MM.1S (cell line): ENCODE data around the gene MAPK6.

Source experiments
- DNase-seq: peaks from one replicate; pipeline ENCODE4 v3.0.0-alpha.2; 2015
- H2AFZ ChIP-seq: fragments of 300-600 bp; sonication (generic); 2 replicates; pipeline ENCODE4 v1.6.0; 2016; ENCODE audit warnings: antibody characterized with exemption, low read length
- H3F3A ChIP-seq: fragments of 300-600 bp; sonication (generic); 2 replicates; pipeline ENCODE4 v1.6.1; 2016; ENCODE audit warnings: mild to moderate bottlenecking, antibody characterized with exemption, low read length, moderate library complexity, mixed read lengths; ENCODE audit not compliant: insufficient read depth
- H3K27ac ChIP-seq: fragments of 300-600 bp; sonication (generic); 2 replicates; pipeline ENCODE4 v1.5.1; 2016; ENCODE audit warnings: mild to moderate bottlenecking, low read length
- H3K27me3 ChIP-seq: fragments of 300-600 bp; sonication (generic); replicated peaks from 2 replicates; pipeline ENCODE4 v1.6.0; 2016; ENCODE audit warnings: low read length; ENCODE audit not compliant: insufficient read depth
- H3K36me3 ChIP-seq: fragments of 300-600 bp; sonication (generic); replicated peaks from 2 replicates; pipeline ENCODE4 v1.6.1; 2016; ENCODE audit warnings: mild to moderate bottlenecking, low read length, mixed read lengths; ENCODE audit not compliant: insufficient read depth
- H3K4me1 ChIP-seq: fragments of 300-600 bp; sonication (generic); 2 replicates; pipeline ENCODE4 v1.6.1; 2016; ENCODE audit warnings: low read length, mixed read lengths
- H3K4me2 ChIP-seq: fragments of 300-600 bp; sonication (generic); 2 replicates; pipeline ENCODE4 v1.6.0; 2016; ENCODE audit warnings: low read depth, low read length
- H3K4me3 ChIP-seq: fragments of 300-600 bp; sonication (generic); 2 replicates; pipeline ENCODE4 v1.5.1; 2016; ENCODE audit warnings: low read length, mixed read lengths
- H3K79me2 ChIP-seq: fragments of 300-600 bp; sonication (generic); 2 replicates; pipeline ENCODE4 v1.6.1; 2016; ENCODE audit warnings: mixed run types, low read length, mixed read lengths
- H3K9ac ChIP-seq: fragments of 300-600 bp; sonication (generic); 2 replicates; pipeline ENCODE4 v1.6.1; 2016; ENCODE audit warnings: low read length, mixed read lengths
- H3K9me2 ChIP-seq: fragments of 300-600 bp; sonication (generic); replicated peaks from 2 replicates; pipeline ENCODE4 v1.6.1; 2016; ENCODE audit warnings: mild to moderate bottlenecking, low read length, mixed read lengths; ENCODE audit not compliant: insufficient read depth
- H3K9me3 ChIP-seq: fragments of 300-600 bp; sonication (generic); replicated peaks from 2 replicates; pipeline ENCODE4 v1.6.1; 2016; ENCODE audit warnings: mild to moderate bottlenecking, low read length, mixed read lengths; ENCODE audit not compliant: insufficient read depth
- H4K20me1 ChIP-seq: fragments of 300-600 bp; sonication (generic); 2 replicates; pipeline ENCODE4 v1.6.1; 2016; ENCODE audit warnings: mild to moderate bottlenecking, low read length, moderate library complexity, mixed read lengths; ENCODE audit not compliant: insufficient read depth
- EZH2 ChIP-seq: fragments of 300-600 bp; sonication (generic); optimal IDR thresholded peaks from 2 replicates; pipeline ENCODE3; 2017; ENCODE audit warnings: low read depth, mild to moderate bottlenecking, antibody characterized with exemption, low read length, mixed read lengths
- EZH2phosphoT487 ChIP-seq: fragments of 300-600 bp; sonication (generic); IDR thresholded peaks from 2 replicates; pipeline ENCODE4 v1.6.1; 2018; ENCODE audit warnings: antibody characterized with exemption, low read length
- TF ChIP-seq, protein P1 (sequence below): fragments of 300-600 bp; sonication (generic); IDR thresholded peaks from 2 replicates; pipeline ENCODE4 v1.5.1; 2016; ENCODE audit warnings: antibody characterized with exemption, low read length, mixed read lengths

MAPK6 gene

DNA sequence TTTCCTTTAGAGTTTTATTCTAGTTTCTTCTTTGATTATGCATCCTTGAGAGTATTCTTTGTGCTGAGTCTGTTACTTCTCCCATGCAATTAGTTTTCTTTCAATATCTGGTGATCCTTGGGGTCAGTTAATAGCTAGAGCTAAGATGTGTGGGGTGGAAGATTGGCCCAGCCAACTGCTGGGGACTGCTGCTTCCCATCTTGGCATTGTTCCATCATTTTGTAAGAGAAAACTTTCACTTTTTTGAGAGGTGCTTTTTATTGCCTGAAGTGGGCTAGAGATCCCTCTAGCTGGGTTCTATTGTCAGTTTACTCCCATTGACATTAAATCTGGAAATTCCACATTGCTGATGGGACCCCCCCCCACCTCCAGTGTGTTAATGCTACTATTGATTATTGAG lies 78.2 kb downstream of the MAPK6 start:
- DNase-seq = no peak
- H2AFZ ChIP-seq = no peak overlapping the region

DNA sequence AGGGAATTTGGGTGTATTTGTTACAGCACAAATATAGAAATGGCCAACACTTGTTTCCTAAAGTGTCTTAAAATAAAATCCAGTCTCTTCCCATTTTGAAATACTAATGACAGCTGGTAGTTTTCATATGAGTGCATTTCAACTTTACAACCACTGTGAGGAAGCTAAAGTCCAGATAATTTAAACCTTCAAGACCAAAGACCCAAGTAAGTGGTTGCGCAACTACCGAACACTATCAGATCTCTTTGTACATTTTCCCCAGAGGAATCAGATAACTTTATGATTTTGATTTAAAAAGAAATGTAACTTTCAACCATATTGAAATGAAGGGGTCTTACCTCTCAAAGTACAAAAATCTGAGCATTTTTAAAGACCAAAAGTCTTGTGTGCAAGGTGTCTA lies 79.3 kb downstream of the MAPK6 start:
- no peak overlapping the region for H3K9ac ChIP-seq

More for the DNA sequence above, 78.2 kb downstream of the MAPK6 start:
- no peaks in the 10 kb centered on the region for H3K79me2 ChIP-seq
- H3K4me3 ChIP-seq = no peak overlapping the region
- H3K9me2 ChIP-seq = no peaks in the 10 kb centered on the region
- H3F3A ChIP-seq = peaks cover 1% of the 10 kb centered on the region; the same call in 1 of the 2 replicates
- H3K27me3 ChIP-seq = no peaks in the 10 kb centered on the region
- H3K9me3 ChIP-seq = no peaks in the 10 kb centered on the region
- no peaks in the 10 kb centered on the region for H3K36me3 ChIP-seq
- H4K20me1 ChIP-seq = no peaks in the 10 kb centered on the region
- H3K4me2 ChIP-seq = no peak overlapping the region
- no peak overlapping the region for H3K9ac ChIP-seq
- H3K4me1 ChIP-seq = 0 out of 2 replicates have a peak, but pooled peaks cover 5% of the 10 kb centered on the region
- no peak overlapping the region for H3K27ac ChIP-seq
- TF ChIP-seq EZH2 (no peak), EZH2phosphoT487 (no peak)
- TF ChIP-seq, protein P1, sequence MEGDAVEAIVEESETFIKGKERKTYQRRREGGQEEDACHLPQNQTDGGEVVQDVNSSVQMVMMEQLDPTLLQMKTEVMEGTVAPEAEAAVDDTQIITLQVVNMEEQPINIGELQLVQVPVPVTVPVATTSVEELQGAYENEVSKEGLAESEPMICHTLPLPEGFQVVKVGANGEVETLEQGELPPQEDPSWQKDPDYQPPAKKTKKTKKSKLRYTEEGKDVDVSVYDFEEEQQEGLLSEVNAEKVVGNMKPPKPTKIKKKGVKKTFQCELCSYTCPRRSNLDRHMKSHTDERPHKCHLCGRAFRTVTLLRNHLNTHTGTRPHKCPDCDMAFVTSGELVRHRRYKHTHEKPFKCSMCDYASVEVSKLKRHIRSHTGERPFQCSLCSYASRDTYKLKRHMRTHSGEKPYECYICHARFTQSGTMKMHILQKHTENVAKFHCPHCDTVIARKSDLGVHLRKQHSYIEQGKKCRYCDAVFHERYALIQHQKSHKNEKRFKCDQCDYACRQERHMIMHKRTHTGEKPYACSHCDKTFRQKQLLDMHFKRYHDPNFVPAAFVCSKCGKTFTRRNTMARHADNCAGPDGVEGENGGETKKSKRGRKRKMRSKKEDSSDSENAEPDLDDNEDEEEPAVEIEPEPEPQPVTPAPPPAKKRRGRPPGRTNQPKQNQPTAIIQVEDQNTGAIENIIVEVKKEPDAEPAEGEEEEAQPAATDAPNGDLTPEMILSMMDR = no peak

DNA sequence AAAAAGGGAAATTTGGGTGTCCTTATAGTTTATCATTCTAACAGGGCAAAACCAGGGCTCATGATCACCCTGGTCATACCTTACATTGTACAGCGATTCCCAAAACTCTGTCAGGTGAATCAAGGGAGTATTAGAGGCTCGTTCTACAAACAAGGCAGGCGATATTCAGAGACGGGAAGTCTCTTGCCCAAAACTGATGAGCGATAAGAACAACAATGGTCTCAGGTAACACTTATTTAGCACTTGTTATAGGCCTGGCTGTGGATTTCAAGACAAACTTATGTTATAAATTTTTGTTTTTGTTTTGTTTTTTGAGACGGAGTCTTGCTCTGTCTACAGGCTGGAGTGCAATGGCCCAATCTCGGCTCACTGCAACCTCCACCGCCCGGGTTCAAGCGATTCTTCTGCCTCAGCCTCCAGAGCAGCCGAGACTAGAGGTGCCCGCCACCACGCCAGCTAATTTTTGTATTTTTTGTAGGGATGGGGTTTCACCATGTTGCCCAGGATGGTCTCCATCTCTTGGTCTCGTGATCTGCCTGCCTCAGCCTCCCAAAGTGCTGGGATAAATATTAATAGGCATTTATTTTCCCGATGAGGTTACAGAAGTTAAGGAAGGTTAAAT lies 80.7 kb downstream of the MAPK6 start:
- no peaks in the 10 kb centered on the region for H3K27me3 ChIP-seq
- TF ChIP-seq EZH2 (no peak), EZH2phosphoT487 (no peak)
- TF ChIP-seq, protein P1 = no peak
- H3F3A ChIP-seq = peaks cover 3% of the 10 kb centered on the region; the same call in 1 of the 2 replicates
- 0 out of 2 replicates have a peak, but pooled peaks cover 8% of the 10 kb centered on the region for H3K4me1 ChIP-seq
- H2AFZ ChIP-seq = no peak overlapping the region
- no peaks in the 10 kb centered on the region for H3K36me3 ChIP-seq
- H4K20me1 ChIP-seq = no peaks in the 10 kb centered on the region
- no peak overlapping the region for H3K9ac ChIP-seq
- H3K4me3 ChIP-seq = no peak overlapping the region
- H3K4me2 ChIP-seq = no peak overlapping the region
- DNase-seq = no peak
- no peak overlapping the region for H3K27ac ChIP-seq
- no peaks in the 10 kb centered on the region for H3K79me2 ChIP-seq
- no peaks in the 10 kb centered on the region for H3K9me2 ChIP-seq
- no peaks in the 10 kb centered on the region for H3K9me3 ChIP-seq

More for the DNA sequence above, 79.3 kb downstream of the MAPK6 start:
- 0 out of 2 replicates have a peak, but pooled peaks cover 8% of the 10 kb centered on the region for H3K4me1 ChIP-seq
- TF ChIP-seq EZH2 (no peak), EZH2phosphoT487 (no peak)
- TF ChIP-seq, protein P1 = no peak
- H4K20me1 ChIP-seq = no peaks in the 10 kb centered on the region
- no peaks in the 10 kb centered on the region for H3K27me3 ChIP-seq
- H3K36me3 ChIP-seq = no peaks in the 10 kb centered on the region
- no peaks in the 10 kb centered on the region for H3K9me2 ChIP-seq
- H3K79me2 ChIP-seq = no peaks in the 10 kb centered on the region
- H3K4me3 ChIP-seq = no peak overlapping the region
- no peak for DNase-seq
- H2AFZ ChIP-seq = no peak overlapping the region
- H3K9me3 ChIP-seq = no peaks in the 10 kb centered on the region
- no peak overlapping the region for H3K27ac ChIP-seq
- peaks cover 3% of the 10 kb centered on the region; the same call in 1 of the 2 replicates for H3F3A ChIP-seq
- H3K4me2 ChIP-seq = no peak overlapping the region
